CD4-positive, alpha-beta T cell treated with Interleukin-17A for 1 hour (primary cell): ENCODE measurements around the gene ING4.

ENCODE experiments used
- DNase-seq: peaks from one replicate; pipeline ENCODE4 v3.0.0-alpha.2; 2020

The ING4 gene

GRCh38 chr12:6685814-6686213, 22.9 kb upstream of the ING4 start:
- no peak for DNase-seq

- DNase-seq: peak; percentile 77
These were observed 21.7 kb upstream of the ING4 start for GRCh38 chr12:6684609-6685008.

GRCh38 chr12:6676962-6677361, 14.0 kb upstream of the ING4 start:
- no peak for DNase-seq

- DNase-seq: no peak
These were observed 9.2 kb upstream of the ING4 start for GRCh38 chr12:6672143-6672542.

GRCh38 chr12:6667559-6668210, 4.8 kb upstream of the ING4 start:
- DNase-seq: no peak

GRCh38 chr12:6666211-6666610, 3.3 kb upstream of the ING4 start:
- no peak for DNase-seq

- DNase-seq: no peak
These were observed 2.0 kb upstream of the ING4 start for GRCh38 chr12:6664902-6665301.

GRCh38 chr12:6662602-6662905, 365 bp downstream of the ING4 start:
- no peak for DNase-seq

GRCh38 chr12:6653987-6654386, 8.9 kb downstream of the ING4 start:
- no peak for DNase-seq

- DNase-seq: no peak
These were observed 9.6 kb downstream of the ING4 start for GRCh38 chr12:6653342-6653741.

- no peak for DNase-seq
These were observed 10.5 kb downstream of the ING4 start for GRCh38 chr12:6652391-6652790.

GRCh38 chr12:6650832-6651231, 12.1 kb downstream of the ING4 start:
- no peak for DNase-seq

GRCh38 chr12:6647083-6647604, 15.8 kb downstream of the ING4 start, which contains the start of gene ACRBP:
Gene ACRBP (minus strand): TSS chr12:6647432. CDS start chr12:6647366, 66 bp downstream.
- peak; percentile 30 for DNase-seq

GRCh38 chr12:6646276-6647082, 16.4 kb downstream of the ING4 start:
- no peak for DNase-seq

GRCh38 chr12:6644903-6645302, 18.0 kb downstream of the ING4 start:
- no peak for DNase-seq

- DNase-seq: peak; percentile 20
These were observed 18.7 kb downstream of the ING4 start for GRCh38 chr12:6644257-6644596.

- peak; percentile 14 for DNase-seq
These were observed 19.2 kb downstream of the ING4 start for GRCh38 chr12:6643569-6644256.

GRCh38 chr12:6641131-6641530, 21.8 kb downstream of the ING4 start:
- DNase-seq: no peak

GRCh38 chr12:6640497-6640896, 22.4 kb downstream of the ING4 start:
- DNase-seq: no peak

- no peak for DNase-seq
These were observed 23.6 kb downstream of the ING4 start for GRCh38 chr12:6639151-6639801.

- DNase-seq: no peak
These were observed 24.6 kb downstream of the ING4 start for GRCh38 chr12:6638305-6638704.

GRCh38 chr12:6635856-6636531, 26.9 kb downstream of the ING4 start, which contains the start of gene LPAR5:
Gene LPAR5 (minus strand): TSS chr12:6635959. CDS start chr12:6621248, 14,711 bp downstream.
- DNase-seq: peak; percentile 40
